PFSK-1 (cell line): ENCODE data around the gene ST6GAL2.

Source experiments
- FOXP2 ChIP-seq: optimal IDR thresholded peaks from 2 replicates; pipeline ENCODE3; 2011; ENCODE audit warnings: borderline replicate concordance, control low read depth, inconsistent platforms; ENCODE audit not compliant: insufficient read depth; ENCODE audit errors: extremely low read length, extremely low read depth
- POLR2AphosphoS5 ChIP-seq: IDR thresholded peaks from 2 replicates; pipeline ENCODE4 v1.6.1; 2012; ENCODE audit warnings: low read depth, mild to moderate bottlenecking, control low read depth, low read length, moderate library complexity
- SIN3A ChIP-seq: IDR thresholded peaks from 2 replicates; pipeline ENCODE4 v1.6.1; 2012; ENCODE audit warnings: mild to moderate bottlenecking, low read length, moderate library complexity, borderline replicate concordance; ENCODE audit not compliant: insufficient read depth
- TAF1 ChIP-seq: IDR thresholded peaks from 2 replicates; pipeline ENCODE4 v1.6.1; 2012; ENCODE audit warnings: low read length, control low read depth, borderline replicate concordance; ENCODE audit not compliant: insufficient read depth
- TF ChIP-seq, protein P1 (sequence below), 2 experiments: IDR thresholded peaks; 2 replicates each; pipeline versions ENCODE4 v1.6.1 to v1.8.0; 2011 to 2012; ENCODE audit warnings: low read depth in 2 of 2, low read length in 2 of 2, control low read depth in 1 of 2, inconsistent platforms in 1 of 2, mild to moderate bottlenecking in 1 of 2, moderate library complexity in 1 of 2; ENCODE audit not compliant: insufficient read depth in 1 of 2

Gene ST6GAL2

DNA sequence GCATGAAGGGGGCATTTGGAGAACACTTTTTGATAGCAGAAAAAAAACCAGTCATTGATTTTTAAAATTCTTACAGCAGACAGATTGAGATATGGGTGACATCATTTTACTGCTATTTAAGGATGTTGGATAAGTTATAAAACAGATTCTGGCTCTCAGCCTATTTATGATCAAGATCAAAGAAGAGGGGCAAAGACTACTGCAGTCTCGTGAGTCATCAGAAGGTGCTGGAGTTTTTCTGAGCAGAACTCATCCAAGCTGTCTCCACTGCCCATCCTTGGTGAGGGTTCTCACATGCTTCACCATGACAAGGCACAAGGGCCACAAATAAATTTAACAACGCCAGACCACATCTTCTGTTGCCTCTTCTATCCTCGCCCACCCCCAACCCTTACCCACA is 58.8 kb downstream of the ST6GAL2 start:
- TF ChIP-seq, protein P1, sequence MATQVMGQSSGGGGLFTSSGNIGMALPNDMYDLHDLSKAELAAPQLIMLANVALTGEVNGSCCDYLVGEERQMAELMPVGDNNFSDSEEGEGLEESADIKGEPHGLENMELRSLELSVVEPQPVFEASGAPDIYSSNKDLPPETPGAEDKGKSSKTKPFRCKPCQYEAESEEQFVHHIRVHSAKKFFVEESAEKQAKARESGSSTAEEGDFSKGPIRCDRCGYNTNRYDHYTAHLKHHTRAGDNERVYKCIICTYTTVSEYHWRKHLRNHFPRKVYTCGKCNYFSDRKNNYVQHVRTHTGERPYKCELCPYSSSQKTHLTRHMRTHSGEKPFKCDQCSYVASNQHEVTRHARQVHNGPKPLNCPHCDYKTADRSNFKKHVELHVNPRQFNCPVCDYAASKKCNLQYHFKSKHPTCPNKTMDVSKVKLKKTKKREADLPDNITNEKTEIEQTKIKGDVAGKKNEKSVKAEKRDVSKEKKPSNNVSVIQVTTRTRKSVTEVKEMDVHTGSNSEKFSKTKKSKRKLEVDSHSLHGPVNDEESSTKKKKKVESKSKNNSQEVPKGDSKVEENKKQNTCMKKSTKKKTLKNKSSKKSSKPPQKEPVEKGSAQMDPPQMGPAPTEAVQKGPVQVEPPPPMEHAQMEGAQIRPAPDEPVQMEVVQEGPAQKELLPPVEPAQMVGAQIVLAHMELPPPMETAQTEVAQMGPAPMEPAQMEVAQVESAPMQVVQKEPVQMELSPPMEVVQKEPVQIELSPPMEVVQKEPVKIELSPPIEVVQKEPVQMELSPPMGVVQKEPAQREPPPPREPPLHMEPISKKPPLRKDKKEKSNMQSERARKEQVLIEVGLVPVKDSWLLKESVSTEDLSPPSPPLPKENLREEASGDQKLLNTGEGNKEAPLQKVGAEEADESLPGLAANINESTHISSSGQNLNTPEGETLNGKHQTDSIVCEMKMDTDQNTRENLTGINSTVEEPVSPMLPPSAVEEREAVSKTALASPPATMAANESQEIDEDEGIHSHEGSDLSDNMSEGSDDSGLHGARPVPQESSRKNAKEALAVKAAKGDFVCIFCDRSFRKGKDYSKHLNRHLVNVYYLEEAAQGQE (IDR thresholded peaks at IDR 0.05; ENCODE audit: insufficient read depth in 1 of 2, low read depth in 2 of 2, low read length in 2 of 2): no peak
- TF ChIP-seq SIN3A: no peak

DNA sequence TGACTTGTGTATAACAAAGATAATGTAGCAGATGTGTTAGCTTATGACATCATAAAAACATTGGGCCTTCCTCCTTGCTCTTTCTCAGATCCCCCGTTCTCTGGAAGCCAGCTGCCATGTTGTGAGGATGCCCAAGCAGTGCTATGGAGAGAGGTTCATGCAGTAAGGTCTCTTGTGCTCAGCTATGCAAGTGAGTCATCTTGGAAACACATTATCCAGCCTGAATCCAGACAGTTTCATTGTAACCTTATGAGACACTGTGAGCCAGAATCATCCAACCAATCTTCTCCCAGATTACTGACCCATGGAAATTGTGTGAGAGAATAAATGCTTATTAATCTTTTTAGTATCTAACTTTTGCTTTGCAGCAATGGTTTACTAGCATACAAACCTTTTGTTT is 60.8 kb downstream of the ST6GAL2 start:
- TF ChIP-seq POLR2AphosphoS5 (no peak), FOXP2 (no peak), TAF1 (no peak), SIN3A (no peak)
- TF ChIP-seq, protein P1 (IDR thresholded peaks at IDR 0.05; ENCODE audit: insufficient read depth in 1 of 2, low read depth in 2 of 2, low read length in 2 of 2): no peak

DNA sequence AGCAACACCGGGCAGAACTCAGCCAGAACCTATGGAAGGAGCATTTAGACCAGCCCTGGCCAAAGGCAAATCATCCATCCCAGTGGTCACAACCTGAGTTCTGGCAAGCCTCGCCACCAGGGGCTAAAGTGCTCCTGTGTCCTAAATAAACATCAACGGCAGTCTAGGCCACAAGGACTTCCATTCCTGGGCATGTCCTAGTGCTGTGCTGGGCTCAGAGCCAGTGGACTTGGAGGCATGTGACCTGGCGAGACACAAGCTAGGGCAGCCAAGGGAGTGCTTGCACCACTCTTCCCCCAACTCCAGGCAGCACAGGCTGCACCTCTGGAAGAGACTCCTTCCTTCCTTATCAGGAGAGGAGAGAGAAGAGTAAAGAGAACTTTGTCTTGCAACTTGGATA is 69.0 kb downstream of the ST6GAL2 start:
- TF ChIP-seq FOXP2: no peak
- TF ChIP-seq, protein P1 (IDR thresholded peaks at IDR 0.05; ENCODE audit: insufficient read depth in 1 of 2, low read depth in 2 of 2, low read length in 2 of 2): no peak
- TF ChIP-seq TAF1: no peak
- TF ChIP-seq POLR2AphosphoS5: no peak
- TF ChIP-seq SIN3A: no peak

DNA sequence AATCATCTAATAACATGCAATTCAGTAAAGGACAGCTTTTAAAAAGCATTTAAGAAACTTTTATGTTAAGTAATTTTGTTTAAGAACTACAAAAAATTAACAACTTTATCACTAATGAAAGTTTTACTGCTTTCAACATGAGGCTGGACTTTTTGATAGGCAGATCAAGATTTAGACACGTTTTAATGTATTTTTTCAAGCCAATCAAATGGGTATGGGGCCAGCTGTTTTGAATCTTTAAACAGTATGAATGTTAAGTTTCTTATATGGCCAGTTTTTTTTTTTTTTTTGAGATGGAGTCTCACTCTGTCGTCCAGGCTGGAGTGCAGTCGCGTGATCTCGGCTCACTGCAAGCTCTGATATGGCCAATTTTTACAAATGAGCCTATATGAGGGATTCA is 73.1 kb downstream of the ST6GAL2 start:
- TF ChIP-seq SIN3A (no peak), POLR2AphosphoS5 (no peak), FOXP2 (no peak), TAF1 (no peak)
- TF ChIP-seq, protein P1 (IDR thresholded peaks at IDR 0.05; ENCODE audit: insufficient read depth in 1 of 2, low read depth in 2 of 2, low read length in 2 of 2): no peak

DNA sequence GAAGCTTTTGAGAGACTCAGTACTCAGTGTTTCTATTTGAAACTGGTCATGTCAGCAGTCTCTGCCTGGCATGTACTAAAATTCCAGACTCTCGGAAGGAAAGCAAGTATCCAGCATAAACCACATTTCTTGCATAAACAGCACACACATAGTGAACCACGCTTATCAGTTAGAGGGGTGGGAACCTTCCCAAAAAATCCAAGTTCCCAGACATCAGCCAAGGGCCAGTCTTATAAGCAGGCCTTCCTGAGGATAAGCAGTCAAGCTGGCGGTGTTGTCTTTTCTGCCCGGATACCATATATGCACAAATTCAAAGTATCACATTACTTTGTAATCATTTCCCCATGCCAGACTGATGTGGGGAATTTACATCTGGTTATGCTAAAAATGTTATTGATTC is 73.6 kb downstream of the ST6GAL2 start:
- TF ChIP-seq SIN3A (no peak), FOXP2 (no peak), POLR2AphosphoS5 (no peak), TAF1 (no peak)
- TF ChIP-seq, protein P1 (IDR thresholded peaks at IDR 0.05; ENCODE audit: insufficient read depth in 1 of 2, low read depth in 2 of 2, low read length in 2 of 2): no peak
